HG02852 (cell line): Measurements from ENCODE around the gene NUMBL.
"Not testable (repeated sequence)": the region's sequence is repeated elsewhere in the genome, so short reads cannot be mapped to it uniquely, and the experiment has no call there.

ENCODE experiments used
- ATAC-seq: cut with Tn5 transposase; IDR thresholded peaks from one replicate; pipeline ENCODE4 v1.9.1; 2021; ENCODE audit warnings: mild to moderate bottlenecking, moderate library complexity; ENCODE audit not compliant: unreplicated experiment

NUMBL gene

DNA sequence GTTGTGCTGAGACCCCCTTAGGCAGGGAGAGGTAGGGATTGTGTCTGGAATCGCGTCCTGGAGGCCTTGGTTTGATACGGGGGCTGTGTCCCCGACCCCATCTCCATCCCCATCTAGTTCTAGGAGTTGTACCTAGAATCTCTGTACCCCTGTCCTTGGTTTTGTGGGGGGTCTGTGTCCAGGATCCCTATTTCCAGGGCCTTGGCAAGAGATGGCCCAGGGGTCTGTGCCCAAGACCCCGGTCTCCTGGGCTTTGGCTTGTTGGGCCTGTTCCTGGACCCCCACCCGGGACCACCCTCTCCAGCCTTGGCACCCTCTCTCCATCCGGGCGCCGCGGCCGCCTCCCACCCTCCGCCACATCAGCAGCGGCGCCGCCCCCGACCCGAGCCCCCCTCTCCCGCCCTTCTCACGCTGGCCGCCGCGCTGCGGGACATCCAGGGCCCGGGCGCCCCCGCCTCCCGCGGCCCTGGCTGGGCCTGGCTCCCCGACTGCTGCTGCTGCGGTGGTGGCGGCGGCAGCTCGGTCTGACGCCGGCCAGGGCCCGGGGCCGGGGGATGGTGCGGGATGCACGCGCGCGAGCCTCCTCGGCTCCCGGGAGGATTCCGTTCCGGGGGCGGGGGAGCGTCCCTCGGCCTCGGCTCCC is at the start of gene NUMBL:
Gene NUMBL (minus strand): TSS at position 602 of the 643 bp plus-strand sequence. CDS start 168 bp downstream, at position 434.
- no peak for ATAC-seq

DNA sequence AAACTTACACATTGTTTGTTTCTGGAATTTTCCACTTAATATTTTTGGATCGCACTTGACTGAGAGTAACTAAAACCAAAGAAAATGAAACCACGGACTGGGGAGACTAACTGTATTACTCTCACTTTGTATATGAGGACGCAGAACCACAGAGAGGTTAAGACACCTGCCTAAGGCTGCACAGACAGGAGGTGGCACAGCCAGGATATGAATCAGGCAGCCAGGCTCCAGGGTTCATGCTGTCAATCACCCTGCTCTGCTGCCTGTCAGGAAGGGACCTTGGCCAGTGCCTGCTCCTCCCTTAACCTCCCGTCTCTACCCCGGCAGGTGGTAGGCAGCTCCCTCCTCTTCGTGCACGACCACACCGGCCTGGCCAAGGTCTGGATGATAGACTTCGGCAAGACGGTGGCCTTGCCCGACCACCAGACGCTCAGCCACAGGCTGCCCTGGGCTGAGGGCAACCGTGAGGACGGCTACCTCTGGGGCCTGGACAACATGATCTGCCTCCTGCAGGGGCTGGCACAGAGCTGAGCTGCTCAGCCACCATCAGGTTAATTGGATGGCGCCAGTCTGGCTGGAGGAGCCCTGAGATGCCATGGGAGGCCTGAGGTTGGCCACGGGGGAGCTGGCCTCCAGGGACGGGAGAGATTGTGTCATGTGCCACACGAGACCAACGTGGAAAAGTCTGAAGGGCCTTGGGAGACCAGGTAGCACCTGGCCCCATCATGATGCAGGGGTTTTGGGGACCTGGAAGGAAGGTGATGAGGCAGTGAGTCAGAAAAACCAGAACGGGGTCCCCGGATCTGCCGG is 48.8 kb upstream of the NUMBL start:
- ATAC-seq = no peak

DNA sequence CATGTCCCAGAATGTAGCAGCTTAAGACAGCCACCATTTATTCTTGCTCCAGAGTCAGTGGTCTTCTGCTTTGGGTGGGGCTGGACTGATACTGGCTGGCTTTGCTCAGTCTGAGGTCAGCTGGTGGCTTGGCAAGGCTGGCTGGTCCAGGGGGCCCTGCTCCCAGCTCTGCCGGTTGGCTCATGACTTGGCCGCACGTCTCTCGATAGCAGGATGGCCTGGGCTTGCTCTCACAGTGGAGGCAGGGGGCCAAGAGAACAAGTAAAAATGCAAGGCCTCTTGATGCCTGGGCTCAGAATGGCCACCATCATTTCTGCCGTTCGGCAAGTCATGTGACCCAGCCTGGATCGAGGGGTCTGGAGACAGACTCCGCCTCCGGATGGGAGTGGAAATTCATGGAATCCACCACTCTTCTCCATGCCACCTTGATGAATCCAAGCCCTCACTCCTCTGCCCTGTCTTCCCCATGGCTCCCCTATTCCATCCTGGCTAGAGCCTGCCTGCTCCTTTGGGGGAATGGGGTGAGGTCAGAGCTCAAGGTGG is 46.7 kb upstream of the NUMBL start:
- ATAC-seq = no peak

DNA sequence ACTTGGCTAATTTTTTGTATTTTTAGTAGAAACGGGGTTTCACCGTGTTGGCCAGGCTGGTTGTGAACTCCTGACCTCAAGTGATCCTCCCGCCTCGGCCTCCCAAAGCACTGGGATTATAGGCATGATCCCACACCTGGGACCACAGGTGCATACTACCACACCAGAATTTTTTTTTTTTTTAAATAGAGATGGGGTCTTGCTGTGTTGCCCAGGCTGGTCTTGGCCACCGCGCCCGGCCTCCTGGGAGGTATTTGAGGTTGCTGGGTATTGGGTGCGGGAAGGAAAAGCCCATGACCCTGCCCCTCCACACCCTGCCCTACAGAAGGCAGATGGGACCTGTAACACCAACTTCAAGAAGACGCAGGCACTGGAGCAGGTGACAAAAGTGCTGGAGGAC is 46.2 kb upstream of the NUMBL start:
- no peak for ATAC-seq

DNA sequence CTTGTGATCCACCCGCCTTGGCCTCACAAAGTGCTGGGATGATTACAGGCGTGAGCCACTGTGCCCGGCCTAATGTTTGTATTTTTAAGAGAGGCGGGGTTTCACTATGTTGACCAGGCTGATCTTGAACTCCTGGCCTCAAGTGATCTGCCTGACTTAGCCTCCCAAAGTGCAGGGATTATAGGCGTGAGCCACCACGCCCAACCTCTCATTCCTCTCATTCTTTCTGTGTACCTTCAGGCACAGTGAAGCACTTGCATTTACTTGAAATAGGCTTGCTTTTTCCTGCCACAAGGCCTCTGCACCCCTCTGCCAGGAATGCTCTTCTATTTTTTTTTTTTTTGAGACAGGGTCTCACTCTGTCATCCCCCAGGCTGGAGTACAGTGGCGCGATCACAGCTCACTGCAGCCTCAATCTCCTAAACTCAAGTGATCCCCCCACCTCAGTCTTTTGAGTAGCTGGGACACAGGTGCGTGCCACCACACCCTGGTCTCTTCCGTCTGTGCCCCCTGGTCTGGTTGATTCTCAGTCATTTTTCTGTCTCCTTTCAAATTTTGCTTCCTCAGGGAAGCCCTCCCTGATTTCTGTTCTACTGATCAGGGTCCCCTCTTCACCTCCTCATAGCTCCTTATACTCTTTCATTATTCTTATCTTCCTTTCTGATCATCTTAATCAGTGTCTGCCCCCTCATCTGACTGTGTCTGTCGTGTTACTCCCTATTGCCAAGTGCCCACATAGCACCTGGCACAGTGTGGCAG is 44.7 kb upstream of the NUMBL start:
- no peak for ATAC-seq

DNA sequence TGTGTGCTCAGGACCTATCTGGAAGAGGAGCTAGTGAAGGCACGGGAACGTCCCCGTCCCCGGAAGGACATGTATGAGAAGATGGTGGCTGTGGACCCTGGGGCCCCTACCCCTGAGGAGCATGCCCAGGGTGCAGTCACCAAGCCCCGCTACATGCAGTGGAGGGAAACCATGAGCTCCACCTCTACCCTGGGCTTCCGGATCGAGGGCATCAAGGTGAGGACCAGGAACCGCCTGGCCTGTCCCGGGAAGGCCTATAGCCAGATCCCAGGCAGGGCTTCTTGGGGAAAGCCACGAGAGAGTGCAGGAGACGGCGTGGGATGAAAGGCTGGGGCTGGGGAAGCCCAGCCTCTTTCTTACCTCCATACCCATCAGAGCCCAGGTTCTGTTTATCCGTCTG is 42.7 kb upstream of the NUMBL start:
- no peak for ATAC-seq

DNA sequence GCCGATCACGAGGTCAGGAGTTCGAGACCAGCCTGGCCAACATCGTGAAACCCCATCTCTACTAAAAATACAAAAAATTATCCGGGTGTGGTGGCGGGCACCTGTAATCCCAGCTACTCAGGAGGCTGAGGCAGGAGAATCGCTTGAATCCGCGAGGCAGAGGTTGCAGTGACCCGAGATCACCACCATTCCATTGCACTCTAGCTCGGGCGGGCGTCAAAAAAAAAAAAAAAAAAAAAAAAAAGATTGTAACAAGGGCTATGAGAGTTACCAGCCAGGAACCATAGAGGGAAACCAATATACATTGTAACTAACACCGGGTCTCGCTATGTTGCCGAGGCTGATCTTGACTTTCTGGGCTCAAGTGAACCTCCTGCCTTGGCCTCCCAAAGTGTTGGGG is 41.9 kb upstream of the NUMBL start:
- not testable (repeated sequence) for ATAC-seq

DNA sequence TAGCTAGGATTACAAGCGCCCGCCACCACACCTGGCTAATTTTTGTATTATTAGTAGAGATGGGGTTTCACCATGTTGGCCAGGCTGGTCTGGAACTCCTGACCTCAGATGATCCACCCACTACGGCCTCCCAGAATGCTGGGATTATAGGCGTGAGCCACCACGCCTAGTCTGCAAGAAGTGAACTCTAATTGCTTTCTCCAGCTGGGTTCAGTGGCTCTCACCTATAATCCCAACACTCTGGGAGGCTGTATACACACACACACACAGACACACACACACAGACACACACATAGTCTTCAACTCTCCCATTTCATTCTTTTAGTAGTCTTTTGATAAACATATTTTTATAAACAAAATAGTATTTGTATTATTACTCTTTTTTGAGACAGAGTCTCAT is 39.6 kb upstream of the NUMBL start:
- not testable (repeated sequence) for ATAC-seq

DNA sequence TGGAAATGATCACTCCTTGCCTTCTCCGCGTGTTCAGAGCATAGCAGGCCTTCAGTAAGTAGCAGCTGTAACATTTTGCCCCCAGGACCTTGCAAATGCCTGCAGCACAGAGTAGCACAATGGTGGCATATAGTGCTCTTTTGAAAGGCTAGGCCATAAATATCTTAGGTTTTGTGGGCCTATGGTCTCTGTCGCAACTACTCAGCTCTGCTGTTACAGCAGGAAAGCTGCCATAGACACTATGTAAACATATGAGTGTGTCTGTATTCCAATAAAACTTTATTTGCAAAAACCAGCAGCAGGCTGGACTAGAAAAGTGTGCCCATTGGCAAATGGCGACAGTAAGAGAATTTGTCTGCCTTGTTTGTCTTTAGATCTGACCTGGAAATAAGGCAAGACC is 35.8 kb upstream of the NUMBL start:
- ATAC-seq = no peak

DNA sequence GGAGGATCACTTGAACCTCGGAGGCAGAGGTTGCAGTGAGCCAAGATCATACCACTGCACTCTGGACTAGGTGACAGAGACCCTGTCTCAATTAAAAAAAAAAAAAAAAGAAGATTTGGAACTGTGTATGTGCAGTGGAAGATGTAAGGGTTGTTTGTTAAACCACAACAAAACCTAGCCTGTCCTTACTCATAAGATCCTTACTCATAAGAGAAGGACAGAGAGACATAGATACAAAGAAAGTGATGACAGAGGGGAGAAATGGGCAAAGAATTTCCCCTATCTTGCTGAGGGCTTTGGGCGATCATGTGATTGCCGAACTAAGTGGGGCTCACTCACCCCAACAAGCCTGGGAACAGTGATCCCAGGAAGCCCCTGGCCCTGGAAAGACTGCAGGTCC is 34.4 kb upstream of the NUMBL start:
- ATAC-seq = no peak

DNA sequence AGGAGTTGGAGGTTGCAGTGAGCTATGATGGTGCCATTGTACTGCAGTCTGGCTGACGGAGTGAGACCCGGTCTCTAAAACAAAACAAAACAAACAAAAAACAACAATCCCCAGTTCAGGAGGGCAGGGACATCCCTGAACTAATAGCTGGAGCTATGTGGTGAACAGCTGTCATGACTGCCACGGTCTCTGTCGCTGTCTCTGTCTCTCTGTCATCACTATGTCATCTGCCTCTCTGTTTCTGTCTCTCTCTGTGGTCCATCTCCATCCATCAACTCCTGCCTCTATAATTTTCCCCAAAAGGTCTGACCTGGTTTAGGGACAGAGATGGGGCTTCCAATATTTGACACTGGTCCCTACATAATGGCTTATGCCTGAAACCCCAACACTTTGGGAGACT is 33.9 kb upstream of the NUMBL start:
- ATAC-seq = no peak

DNA sequence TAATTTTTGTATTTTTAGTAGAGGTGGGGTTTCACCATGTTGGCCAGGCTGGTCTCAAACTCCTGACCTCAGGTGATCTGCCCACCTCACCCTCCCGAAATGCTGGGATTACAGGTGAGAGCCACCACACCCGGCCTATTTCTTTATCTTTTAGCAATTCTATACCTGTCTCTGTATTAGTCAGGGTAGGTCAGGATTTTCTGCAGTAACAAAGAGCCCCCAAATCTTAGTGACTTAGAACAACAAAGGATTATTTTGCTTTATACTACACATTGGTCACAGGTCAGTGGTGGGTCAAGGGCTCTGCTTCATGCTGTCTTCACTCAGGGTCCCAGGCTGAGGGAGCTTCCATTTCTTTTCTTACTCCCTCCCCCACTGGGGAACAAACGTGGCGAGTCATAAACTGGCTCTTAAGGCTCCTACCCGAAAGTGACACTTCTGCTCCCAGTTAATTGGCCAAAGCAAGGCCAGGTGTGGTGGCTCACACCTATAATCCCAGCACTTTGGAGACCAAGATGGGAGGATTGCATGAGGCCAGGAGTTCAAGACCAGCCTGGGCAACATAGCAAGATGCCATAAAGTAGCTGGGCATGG is 33.3 kb upstream of the NUMBL start:
- no peak for ATAC-seq

DNA sequence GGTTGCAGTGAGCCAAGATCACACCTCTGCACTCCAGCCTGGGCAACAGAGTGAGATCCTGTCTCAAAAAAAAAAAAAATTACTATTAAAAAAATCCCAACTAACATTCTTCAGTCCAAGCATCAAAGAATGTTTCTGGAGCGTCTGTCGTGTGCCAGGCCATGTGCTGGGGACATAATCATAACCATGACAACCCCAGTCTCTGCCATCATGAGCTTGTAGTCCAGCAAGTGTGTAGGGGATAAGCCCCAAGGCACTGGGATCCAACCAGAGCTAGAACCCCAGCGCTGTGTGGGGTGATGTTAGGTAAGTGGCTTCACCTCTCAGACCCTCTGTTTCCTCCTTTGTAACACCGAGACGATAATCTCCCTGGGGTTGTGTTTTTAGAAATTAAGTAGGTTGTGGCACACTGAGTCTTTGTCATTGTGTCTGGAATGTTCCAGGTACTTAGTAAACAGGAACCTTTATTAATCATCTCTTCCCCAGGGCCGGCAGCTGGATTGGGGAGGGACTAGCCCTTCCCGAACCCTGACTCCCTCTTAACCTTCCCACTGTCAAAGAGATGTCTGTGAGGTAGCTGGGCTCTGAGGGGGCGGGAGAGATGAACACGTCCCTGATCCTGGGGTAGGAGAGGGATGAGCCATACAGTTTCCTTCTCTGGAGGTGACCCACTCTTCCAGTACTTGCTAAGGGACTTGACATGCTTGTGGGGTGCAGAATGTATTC is 31.6 kb upstream of the NUMBL start:
- no peak for ATAC-seq

DNA sequence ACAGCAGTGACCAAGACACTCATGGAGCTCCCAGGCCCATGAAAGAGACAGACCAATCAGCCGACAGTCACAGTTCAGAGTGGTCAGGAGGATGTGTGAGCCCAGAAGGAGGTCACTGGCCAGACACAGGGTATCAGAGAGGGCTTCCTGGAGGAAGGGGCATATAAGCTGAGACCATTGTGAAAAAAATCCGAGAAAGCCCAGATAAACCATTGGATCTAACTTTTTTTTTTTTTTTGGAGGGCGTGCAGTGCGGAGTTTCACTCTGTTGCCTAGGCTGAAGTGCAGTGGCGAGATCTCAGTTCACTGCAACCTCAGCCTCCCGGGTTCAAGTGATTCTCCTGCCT is 30.7 kb upstream of the NUMBL start:
- ATAC-seq = no peak

DNA sequence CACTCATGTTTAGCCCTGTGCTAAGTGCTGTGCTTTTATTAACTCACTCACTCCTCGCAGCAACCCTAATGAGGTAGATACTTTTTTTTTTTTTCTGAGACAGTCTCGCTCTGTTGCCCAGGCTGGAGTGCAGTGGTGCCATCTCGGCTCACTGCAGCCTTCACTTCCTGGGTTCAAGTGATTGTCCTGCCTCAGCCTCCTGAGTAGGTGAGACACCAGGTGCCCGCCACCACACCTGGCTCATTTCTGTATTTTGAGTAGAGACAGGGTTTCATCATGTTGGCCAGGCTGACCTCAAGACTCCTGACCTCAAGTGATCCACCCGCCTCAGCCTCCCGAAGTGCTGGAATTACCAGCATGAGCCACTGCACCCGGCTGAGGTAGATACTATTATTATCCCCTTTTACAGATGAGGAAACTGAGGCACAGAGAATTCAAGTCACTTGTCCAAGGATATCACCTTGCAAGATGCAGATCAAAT is 29.0 kb upstream of the NUMBL start:
- ATAC-seq = no peak

DNA sequence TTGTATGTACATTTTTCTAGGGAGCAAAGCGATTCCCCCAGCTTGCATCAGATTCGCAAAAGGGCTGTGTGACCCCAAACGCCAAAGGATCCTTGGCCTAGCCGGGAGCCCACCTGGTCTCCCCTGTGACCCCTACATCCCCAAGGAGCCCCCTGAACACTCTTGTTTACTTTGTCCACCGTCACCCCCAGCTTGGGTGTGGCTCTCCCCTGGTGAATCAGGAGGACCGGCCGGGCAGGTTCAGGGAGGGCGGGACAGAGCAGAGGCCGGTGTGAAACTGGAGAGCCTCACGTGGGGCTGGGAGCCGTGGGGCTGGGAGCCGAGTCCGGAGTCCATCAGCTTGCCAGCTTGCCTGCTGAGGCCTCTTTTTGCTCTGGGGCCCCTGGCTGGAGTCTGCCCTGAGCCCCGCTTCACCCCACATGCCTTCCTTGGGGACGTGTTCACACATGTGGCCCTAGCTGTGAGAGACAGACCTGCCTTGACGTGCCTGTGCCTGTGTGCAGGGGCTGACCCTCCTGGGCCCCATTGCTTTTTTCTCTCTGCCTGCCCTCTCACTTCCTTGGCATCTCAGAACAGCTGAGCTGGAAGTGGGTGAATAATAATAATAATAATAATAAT is 28.4 kb upstream of the NUMBL start:
- no peak for ATAC-seq

DNA sequence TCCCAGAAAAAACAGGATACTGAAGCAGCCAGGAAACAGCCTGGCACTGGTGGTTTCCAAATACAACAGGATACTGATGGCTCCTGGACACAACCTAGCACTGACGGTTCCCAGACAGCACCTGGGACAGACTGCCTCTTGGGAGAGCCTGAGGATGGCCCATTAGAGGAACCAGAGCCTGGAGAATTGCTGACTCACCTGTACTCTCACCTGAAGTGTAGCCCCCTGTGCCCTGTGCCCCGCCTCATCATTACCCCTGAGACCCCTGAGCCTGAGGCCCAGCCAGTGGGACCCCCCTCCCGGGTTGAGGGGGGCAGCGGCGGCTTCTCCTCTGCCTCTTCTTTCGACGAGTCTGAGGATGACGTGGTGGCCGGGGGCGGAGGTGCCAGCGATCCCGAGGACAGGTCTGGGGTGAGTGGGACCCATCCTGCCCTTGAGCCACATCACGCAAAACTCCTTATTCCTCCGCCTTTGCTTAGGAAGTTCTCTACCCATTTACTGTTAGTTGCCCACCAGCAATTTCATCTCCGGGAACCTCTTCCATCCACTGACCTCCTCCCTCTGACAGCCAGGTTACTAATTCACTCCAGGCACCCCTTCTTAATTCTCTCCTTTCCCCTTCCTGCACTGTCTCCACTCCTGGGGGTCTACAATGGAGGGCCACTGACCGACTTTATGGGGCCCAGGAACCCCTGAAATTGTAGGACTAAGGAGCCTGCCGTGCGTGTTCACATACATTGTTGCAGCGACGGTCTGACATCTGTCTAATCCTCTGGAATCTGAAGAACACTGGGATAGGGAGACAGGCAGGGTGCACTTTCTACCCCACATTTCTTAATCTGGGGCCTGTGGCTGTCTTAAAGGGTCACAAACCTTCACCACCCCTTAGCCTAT is 27.7 kb upstream of the NUMBL start:
- no peak for ATAC-seq

DNA sequence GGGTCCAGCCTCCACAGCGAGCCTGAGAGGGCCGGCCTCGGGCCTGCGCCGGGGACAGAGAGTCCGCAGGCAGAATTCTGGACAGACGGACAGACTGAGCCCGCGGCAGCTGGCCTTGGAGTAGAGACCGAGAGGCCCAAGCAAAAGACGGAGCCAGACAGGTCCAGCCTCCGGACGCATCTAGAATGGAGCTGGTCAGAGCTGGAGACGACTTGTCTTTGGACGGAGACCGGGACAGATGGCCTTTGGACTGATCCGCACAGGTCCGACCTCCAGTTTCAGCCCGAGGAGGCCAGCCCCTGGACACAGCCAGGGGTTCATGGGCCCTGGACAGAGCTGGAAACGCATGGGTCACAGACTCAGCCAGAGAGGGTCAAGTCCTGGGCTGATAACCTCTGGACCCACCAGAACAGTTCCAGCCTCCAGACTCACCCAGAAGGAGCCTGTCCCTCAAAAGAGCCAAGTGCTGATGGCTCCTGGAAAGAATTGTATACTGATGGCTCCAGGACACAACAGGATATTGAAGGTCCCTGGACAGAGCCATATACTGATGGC is 27.0 kb upstream of the NUMBL start:
- no peak for ATAC-seq
